Activated CD4-positive, alpha-beta memory T cell treated with anti-CD3 and anti-CD28 coated beads, Interleukin-2, amount 10 ng/mL, durations not matched to agents 7 days and 5 days (primary cell): ENCODE results near the gene ADGRB3. TPM values are rescaled to one million over a fixed set of nuclear protein-coding genes. Genes with fewer than 3 reads are reported as not detected.

Source experiments
- CTCF ChIA-PET: fragments of 350-600 bp; sonication (Branson Sonifier 250); formaldehyde crosslinking; loops from one replicate; lab custom pipeline; 2021; ENCODE audit warnings: antibody characterized with exemption, inconsistent platforms; lab: Charles Lee
- POLR2A ChIA-PET: fragments of 350-600 bp; sonication (Branson Sonifier 250); formaldehyde crosslinking; loops from one replicate; lab custom pipeline; 2021; ENCODE audit warnings: antibody characterized with exemption; lab: Charles Lee
- DNase-seq: peaks from one replicate; pipeline ENCODE4 v3.0.0-alpha.2; 2020
- H3K27ac Mint-ChIP-seq: one replicate; pipeline ENCODE4 v1.8.0; 2021; ENCODE audit warnings: mild to moderate bottlenecking, mixed read lengths
- H3K27me3 Mint-ChIP-seq: one replicate; pipeline ENCODE4 v1.8.0; 2021; ENCODE audit warnings: mixed read lengths
- H3K36me3 Mint-ChIP-seq: one replicate; pipeline ENCODE4 v1.8.0; 2021; ENCODE audit warnings: low read depth, mixed read lengths
- H3K4me1 Mint-ChIP-seq: one replicate; pipeline ENCODE4 v1.8.0; 2021; ENCODE audit warnings: mixed read lengths
- H3K4me3 Mint-ChIP-seq: one replicate; pipeline ENCODE4 v1.8.0; 2021; ENCODE audit warnings: mild to moderate bottlenecking, mixed read lengths
- H3K9me3 Mint-ChIP-seq: one replicate; pipeline ENCODE4 v1.8.0; 2021; ENCODE audit warnings: mixed read lengths
- total RNA-seq, 2 experiments: library from RNA; stranded (reverse); gene quantifications; one replicate each; pipeline ENCODE4 v1.2.3, GENCODE V29; 2021

The ADGRB3 gene
- total RNA-seq, 2 experiments from 2014 or later = not detected

DNA sequence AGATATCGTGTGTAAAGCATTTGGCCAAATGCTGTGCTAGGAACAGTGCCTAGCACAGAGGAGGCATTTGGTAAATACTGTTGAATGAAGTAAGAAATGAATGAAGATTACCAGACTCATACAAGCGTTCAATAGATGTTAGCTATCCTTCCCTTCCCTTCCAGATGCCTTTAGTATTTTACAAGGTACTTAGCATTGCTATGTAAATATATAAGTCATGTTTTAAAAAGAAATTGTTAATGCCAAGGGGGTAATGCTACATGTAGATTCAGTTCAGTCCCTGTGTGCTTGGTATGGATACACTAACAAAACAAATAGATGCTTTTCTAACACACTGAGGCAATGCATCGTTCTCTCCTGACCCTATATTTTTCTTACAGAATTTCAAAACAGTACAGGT is 407.2 kb downstream of the ADGRB3 start:
- ChIA-PET CTCF (no interaction called here), POLR2A (no interaction called here)
- H3K27me3 Mint-ChIP-seq = no peaks in the 10 kb centered on the region
- H3K27ac Mint-ChIP-seq = no peak overlapping the region
- H3K9me3 Mint-ChIP-seq = no peaks in the 10 kb centered on the region
- no peaks in the 10 kb centered on the region for H3K36me3 Mint-ChIP-seq
- no peak for DNase-seq
- no peak overlapping the region for H3K4me3 Mint-ChIP-seq
- no peaks in the 10 kb centered on the region for H3K4me1 Mint-ChIP-seq

DNA sequence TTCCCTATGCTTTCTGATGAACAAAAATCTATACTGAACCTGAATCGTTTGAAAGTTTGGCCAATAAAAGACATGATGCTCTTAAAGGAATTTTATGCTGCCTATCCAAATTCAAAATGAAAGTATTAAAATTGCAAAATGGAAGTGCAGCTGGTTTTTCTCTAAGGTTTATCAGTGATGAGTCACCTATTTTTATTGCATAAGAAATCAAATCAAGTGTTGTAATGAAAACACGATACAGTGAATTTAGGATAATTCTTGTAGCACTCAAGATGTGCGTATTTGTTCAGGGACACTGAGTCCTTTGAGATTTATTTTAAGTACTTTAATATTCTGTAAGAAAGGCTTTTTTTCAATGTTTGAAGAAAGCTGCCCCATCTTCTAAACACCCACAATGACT is 409.5 kb downstream of the ADGRB3 start:
- POLR2A ChIA-PET = no interaction called here
- Mint-ChIP-seq H3K27me3 (no peaks in the 10 kb centered on the region), H3K36me3 (no peaks in the 10 kb centered on the region), H3K4me3 (no peak overlapping the region), H3K4me1 (no peaks in the 10 kb centered on the region), H3K9me3 (no peaks in the 10 kb centered on the region), H3K27ac (no peak overlapping the region)
- CTCF ChIA-PET = no interaction called here
- no peak for DNase-seq

DNA sequence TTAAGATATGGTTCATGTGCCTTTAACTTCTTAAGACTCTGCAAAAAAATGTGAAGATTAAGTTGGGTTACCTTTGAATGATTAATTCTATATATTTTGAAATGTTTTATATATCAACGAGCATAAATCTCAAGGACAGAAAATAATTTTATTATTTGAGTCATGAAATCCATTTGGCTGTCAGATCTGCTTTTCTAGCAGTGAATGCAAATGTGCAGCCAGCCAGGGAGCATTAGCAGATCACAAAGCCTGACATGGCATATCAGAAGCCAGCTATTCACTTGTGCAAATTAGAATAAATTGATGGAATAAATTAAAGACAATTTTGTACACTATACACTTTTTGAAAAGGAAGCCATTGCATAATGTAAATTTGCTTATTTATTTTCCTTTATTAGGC is 424.3 kb downstream of the ADGRB3 start:
- ChIA-PET POLR2A (no interaction called here), CTCF (no interaction called here)
- no peaks in the 10 kb centered on the region for H3K9me3 Mint-ChIP-seq
- H3K4me3 Mint-ChIP-seq = no peak overlapping the region
- no peak for DNase-seq
- H3K4me1 Mint-ChIP-seq = no peaks in the 10 kb centered on the region
- H3K27me3 Mint-ChIP-seq = no peaks in the 10 kb centered on the region
- H3K27ac Mint-ChIP-seq = no peak overlapping the region
- H3K36me3 Mint-ChIP-seq = no peaks in the 10 kb centered on the region

DNA sequence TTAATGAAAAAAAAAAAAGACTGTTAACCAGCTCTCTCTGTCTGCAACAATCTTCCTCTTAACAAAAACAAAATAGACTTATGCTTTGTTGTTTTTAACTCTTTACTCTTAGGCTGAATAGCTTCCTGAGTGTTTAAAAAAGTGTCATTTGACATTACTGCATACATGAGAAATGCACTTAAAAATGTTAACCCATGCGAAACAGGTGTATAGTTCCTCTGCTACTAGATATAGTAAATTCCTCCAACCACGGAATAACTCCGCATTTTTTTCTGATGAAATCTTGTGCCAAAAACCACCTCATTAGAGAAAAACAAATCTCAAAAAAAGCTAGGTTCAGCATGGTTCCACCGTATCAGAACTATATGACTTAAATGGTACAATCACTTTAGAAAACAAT is 426.0 kb downstream of the ADGRB3 start:
- Mint-ChIP-seq H3K4me1 (no peaks in the 10 kb centered on the region), H3K27ac (no peak overlapping the region), H3K36me3 (no peaks in the 10 kb centered on the region), H3K27me3 (no peaks in the 10 kb centered on the region), H3K4me3 (no peak overlapping the region), H3K9me3 (no peaks in the 10 kb centered on the region)
- CTCF ChIA-PET = no interaction called here
- POLR2A ChIA-PET = no interaction called here
- DNase-seq = no peak

DNA sequence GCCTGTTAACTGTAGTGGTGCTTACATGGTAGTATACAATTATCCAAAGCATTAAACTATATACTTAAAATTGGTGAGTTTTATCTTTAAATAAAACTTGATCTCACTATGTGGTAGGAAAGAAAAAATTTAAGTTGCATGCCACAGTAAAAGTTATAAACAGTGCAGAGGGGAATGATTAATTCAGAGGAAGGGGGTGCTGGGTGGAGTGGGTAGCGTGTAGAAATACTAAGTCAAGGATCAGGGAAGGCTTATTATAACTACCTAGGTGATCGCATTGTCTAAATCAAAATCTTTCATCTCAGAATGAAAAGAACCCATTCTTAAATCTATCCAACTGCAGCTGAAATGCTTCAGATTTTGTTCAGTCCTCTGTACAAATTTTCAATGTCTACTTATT is 428.3 kb downstream of the ADGRB3 start:
- no peaks in the 10 kb centered on the region for H3K4me1 Mint-ChIP-seq
- H3K4me3 Mint-ChIP-seq = no peak overlapping the region
- no peaks in the 10 kb centered on the region for H3K36me3 Mint-ChIP-seq
- CTCF ChIA-PET = no interaction called here
- no peaks in the 10 kb centered on the region for H3K27me3 Mint-ChIP-seq
- POLR2A ChIA-PET = no interaction called here
- H3K9me3 Mint-ChIP-seq = no peaks in the 10 kb centered on the region
- no peak overlapping the region for H3K27ac Mint-ChIP-seq
- DNase-seq = no peak

DNA sequence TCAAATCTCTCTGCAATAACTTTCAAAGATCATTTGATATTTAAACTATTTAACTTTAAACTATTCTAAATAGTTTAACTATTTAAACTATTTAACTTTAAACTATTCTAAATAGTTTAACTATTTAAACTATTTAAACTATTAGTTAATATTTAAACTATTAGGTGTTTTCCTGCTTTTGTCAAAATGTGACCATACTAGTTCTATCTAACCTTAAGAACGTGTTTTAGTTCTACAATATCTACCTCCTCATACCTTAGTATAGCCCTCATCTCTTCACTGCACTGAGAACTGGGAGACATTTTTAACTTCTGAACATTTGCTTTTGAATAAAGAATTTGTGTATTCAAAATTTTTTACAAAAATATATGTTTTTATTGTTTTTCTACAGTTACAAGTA is 429.1 kb downstream of the ADGRB3 start:
- no peaks in the 10 kb centered on the region for H3K4me1 Mint-ChIP-seq
- no peak overlapping the region for H3K4me3 Mint-ChIP-seq
- ChIA-PET CTCF (no interaction called here), POLR2A (no interaction called here)
- no peak for DNase-seq
- H3K27me3 Mint-ChIP-seq = no peaks in the 10 kb centered on the region
- no peak overlapping the region for H3K27ac Mint-ChIP-seq
- no peaks in the 10 kb centered on the region for H3K36me3 Mint-ChIP-seq
- H3K9me3 Mint-ChIP-seq = no peaks in the 10 kb centered on the region

DNA sequence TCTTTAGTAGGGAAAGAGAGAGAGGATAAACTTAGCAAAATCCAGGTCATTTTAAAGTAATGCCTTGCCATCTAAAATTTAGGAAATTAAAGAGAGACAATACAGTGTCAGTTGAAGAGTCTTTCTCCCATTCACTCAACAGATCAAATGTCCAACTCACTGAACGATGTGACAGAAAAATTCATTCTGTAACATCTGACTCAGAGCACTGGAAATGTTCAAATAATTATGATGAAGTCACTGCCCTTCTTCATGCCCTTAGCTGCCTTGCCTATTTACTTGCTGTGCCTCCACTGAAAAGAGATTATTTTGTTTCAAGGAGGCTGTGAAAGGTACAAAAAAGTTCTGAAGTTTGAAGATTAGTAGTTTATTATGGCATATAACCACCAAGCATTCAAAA is 434.8 kb downstream of the ADGRB3 start:
- CTCF ChIA-PET = no interaction called here

DNA sequence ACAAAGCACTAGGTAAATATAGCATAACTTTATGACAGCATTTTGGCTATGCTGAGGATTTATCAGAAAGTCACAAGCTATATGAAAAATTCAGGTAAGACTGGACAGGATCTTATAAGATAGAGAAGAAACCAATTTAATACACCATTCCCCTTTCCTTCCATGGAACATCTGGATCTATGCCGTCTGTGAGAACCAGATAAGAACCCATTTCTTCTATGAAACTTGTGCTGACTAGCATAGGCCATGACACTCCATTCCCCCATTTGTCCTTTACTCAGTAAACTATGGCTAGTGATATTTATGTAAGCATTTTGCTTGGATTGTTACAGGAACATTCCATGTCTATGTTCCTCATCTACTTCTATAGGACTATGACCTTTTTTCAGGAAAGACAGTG is 437.7 kb downstream of the ADGRB3 start:
- Mint-ChIP-seq H3K36me3 (no peaks in the 10 kb centered on the region), H3K27me3 (no peaks in the 10 kb centered on the region), H3K9me3 (no peaks in the 10 kb centered on the region), H3K27ac (no peak overlapping the region), H3K4me1 (no peaks in the 10 kb centered on the region), H3K4me3 (no peak overlapping the region)
- no peak for DNase-seq
- CTCF ChIA-PET = no interaction called here
- POLR2A ChIA-PET = no interaction called here

More for the DNA sequence above, 434.8 kb downstream of the ADGRB3 start:
- H3K4me1 Mint-ChIP-seq = no peaks in the 10 kb centered on the region
- no peaks in the 10 kb centered on the region for H3K9me3 Mint-ChIP-seq
- no peak for DNase-seq
- H3K27me3 Mint-ChIP-seq = no peaks in the 10 kb centered on the region
- no peaks in the 10 kb centered on the region for H3K36me3 Mint-ChIP-seq
- POLR2A ChIA-PET = no interaction called here
- H3K4me3 Mint-ChIP-seq = no peak overlapping the region
- H3K27ac Mint-ChIP-seq = no peak overlapping the region

DNA sequence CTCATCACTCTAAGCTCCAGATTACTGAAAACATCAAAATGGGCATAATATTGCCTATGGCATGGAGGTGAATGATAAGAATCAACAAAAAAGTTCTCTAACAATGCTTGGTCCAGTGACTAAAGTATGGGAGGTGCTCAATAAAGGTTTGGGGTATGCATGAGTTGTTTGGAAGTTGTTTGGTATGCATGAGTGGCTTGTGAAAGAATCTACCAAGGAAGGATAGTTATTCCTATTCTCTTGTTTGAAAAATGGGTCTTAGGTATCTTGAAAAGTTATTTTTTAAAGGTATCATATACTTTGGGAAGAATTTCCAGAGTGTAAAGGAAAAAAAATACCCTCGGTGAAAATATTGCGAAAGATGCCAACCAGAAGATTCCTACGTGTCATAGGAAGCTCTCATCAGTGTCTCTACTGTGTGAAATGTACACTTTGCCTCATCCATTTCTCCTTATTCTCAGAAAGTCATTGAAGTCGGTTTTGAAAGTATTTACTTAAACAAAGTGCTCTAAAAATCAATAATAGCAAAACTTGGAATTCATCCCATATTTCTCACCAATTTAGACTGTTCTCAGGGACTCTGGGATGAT is 449.8 kb downstream of the ADGRB3 start:
- POLR2A ChIA-PET = no interaction called here
- no peaks in the 10 kb centered on the region for H3K27me3 Mint-ChIP-seq
- no peak overlapping the region for H3K27ac Mint-ChIP-seq
- CTCF ChIA-PET = no interaction called here
- no peaks in the 10 kb centered on the region for H3K4me1 Mint-ChIP-seq
- no peak overlapping the region for H3K4me3 Mint-ChIP-seq
- no peaks in the 10 kb centered on the region for H3K36me3 Mint-ChIP-seq
- no peaks in the 10 kb centered on the region for H3K9me3 Mint-ChIP-seq
- DNase-seq = no peak

DNA sequence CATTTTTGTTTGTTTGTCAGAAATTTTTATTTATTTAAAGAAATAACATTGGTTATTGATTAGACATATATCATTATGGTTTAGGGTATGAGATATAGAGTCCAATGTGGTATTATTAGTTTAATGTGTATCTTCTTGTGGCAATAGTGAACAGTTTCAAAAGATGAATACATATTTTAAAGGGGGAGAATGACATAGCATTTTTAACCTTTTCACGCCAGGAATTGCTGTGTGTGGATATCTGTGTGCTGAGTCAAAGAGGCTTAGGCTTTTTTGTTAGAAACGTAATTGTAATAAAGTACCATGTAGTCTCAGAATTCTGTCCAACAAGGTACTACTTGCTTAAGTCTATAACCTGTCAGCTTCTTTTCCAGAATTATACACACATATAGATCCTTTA is 451.6 kb downstream of the ADGRB3 start:
- ChIA-PET CTCF (no interaction called here), POLR2A (no interaction called here)
- H3K36me3 Mint-ChIP-seq = no peaks in the 10 kb centered on the region
- no peaks in the 10 kb centered on the region for H3K27me3 Mint-ChIP-seq
- no peak overlapping the region for H3K27ac Mint-ChIP-seq
- no peaks in the 10 kb centered on the region for H3K9me3 Mint-ChIP-seq
- no peaks in the 10 kb centered on the region for H3K4me1 Mint-ChIP-seq
- no peak overlapping the region for H3K4me3 Mint-ChIP-seq
- DNase-seq = no peak

DNA sequence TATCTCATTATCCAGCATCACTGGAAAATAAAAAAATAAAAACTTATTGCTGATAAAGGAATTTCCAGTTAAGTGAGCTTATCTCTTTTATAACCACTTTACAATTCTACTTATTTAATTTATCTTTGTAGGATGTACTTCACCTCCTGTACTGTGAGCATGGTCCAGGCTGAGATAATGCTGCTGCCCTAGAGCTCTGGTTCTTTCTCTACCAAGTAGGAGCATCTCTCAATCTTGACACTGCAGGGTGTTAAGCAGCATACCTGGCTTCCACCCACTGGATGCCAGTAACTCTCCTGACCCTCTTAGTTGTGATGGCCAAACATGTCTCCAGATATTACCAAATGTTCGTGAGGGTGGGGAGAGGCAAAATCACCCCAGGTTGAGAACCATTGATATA is 454.5 kb downstream of the ADGRB3 start:
- no peak overlapping the region for H3K4me3 Mint-ChIP-seq
- ChIA-PET POLR2A (no interaction called here), CTCF (no interaction called here)
- no peaks in the 10 kb centered on the region for H3K27me3 Mint-ChIP-seq
- no peaks in the 10 kb centered on the region for H3K4me1 Mint-ChIP-seq
- no peak overlapping the region for H3K27ac Mint-ChIP-seq
- H3K9me3 Mint-ChIP-seq = no peaks in the 10 kb centered on the region
- H3K36me3 Mint-ChIP-seq = no peaks in the 10 kb centered on the region
- no peak for DNase-seq

DNA sequence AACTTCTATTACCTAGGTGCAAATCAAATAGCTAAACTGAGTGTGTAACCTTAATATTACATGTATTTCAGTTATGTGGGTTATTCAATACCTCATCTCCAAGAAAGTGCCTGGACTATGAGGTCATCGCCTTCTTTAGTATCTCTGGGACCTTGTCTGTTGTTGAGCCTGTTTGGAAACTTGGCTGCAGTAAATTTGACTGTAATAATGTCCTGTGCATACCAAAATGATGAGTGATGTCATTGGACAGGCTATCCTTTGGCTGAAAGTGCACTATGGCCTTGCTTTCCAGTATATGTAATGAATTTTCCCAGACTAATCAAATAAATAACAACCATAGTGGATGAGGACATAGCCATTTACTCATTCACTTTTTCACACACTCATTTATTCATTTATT is 455.1 kb downstream of the ADGRB3 start:
- DNase-seq = no peak
- Mint-ChIP-seq H3K4me1 (no peaks in the 10 kb centered on the region), H3K36me3 (no peaks in the 10 kb centered on the region), H3K27me3 (no peaks in the 10 kb centered on the region), H3K4me3 (no peak overlapping the region), H3K9me3 (no peaks in the 10 kb centered on the region), H3K27ac (no peak overlapping the region)
- CTCF ChIA-PET = no interaction called here
- POLR2A ChIA-PET = no interaction called here

DNA sequence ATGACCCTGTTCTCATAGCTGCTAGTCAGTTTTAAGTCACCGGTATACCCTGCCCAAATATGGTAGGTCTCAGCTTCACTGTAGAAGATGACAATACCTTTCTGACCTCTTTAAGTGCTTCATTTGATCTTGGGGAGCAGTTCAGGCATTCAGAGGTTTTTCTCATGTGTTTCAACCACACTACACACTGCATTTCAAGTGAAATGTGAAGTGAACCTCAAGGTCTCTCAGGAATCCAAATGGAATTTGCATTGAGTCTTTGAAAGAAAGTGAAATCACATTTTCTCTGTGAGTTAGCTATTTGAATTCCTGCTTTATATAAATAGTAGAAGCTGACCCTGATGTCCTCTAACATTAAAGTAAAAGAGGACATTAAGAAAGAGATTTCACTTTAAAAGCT is 461.6 kb downstream of the ADGRB3 start:
- ChIA-PET CTCF (no interaction called here), POLR2A (no interaction called here)
- Mint-ChIP-seq H3K27ac (no peak overlapping the region), H3K9me3 (no peaks in the 10 kb centered on the region), H3K36me3 (no peaks in the 10 kb centered on the region), H3K4me1 (no peaks in the 10 kb centered on the region), H3K27me3 (no peaks in the 10 kb centered on the region), H3K4me3 (no peak overlapping the region)
- DNase-seq = no peak

DNA sequence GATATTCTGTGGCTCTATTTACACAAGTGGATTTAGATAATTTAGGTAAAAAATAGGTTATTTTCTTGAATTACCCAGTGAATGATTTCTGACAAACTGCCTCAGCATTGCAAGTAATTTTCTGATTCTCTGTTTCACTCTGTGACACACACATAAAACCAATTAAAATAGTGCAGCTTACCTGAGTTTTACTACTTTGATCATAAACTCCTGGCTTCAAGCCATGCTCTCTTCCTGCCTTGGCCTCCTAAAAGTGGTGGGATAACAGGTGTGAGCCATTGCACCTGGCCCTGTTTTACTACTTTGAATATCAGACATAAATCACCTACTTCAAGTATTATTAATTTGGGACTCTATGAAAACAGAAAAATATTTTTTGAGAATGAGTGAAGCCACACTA is 462.9 kb downstream of the ADGRB3 start:
- no peak for DNase-seq
- ChIA-PET CTCF (no interaction called here), POLR2A (no interaction called here)
- Mint-ChIP-seq H3K27me3 (no peaks in the 10 kb centered on the region), H3K4me1 (no peaks in the 10 kb centered on the region), H3K36me3 (no peaks in the 10 kb centered on the region), H3K27ac (no peak overlapping the region), H3K4me3 (no peak overlapping the region), H3K9me3 (no peaks in the 10 kb centered on the region)
